HG02970 (cell line): ENCODE results near the gene IFT43.

ENCODE experiments used
- ATAC-seq: cut with Tn5 transposase; IDR thresholded peaks from one replicate; pipeline ENCODE4 v1.9.1; 2021; ENCODE audit warnings: mild to moderate bottlenecking, moderate library complexity, moderate number of reproducible peaks; ENCODE audit not compliant: unreplicated experiment, low FRiP score

IFT43 gene

DNA sequence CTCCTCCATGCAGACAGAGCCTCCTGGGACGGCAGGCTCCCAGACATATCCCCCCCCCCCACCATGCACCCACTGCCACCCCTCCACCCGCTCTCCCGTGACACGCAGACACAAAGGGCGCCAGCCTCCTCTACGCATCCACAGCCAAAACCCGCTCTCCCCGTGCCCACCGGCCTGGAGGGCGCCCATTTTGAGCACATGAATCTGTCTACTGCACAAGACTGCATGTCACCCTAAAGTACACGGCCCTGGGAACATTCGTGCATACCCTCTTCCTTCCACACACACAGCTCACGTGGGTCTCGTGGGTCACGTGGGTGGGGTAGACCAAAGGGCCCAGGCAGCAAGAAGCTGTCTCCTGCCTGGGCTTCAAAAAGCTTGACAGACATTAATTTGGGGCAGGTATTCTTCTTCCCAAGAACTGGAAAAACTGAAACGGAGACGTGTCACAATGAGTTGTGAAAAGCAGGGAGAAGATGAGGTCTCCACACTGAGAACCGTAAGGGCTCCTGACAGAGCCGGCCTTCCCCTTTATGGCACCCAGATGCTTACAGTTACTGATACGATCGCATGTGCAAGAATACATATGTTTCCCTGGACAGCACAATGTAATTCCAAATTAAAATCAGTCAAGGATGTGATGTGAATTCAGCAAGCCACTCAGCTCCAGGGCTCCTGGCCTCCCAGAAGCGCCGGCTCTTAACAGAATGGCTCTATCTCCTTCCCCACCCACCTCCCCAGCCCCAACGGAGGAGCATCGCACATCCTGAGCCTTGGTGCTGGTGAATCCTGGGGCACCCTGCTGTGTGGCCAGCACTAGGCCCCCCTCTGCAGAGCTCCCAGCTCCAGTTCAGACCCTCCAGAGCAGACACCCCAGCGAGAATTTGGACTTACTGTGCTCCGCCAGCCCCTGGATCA, 5.7 kb upstream of the IFT43 start:
- no peak for ATAC-seq

- ATAC-seq, result no peak
These were observed 4.7 kb upstream of the IFT43 start for GRCh38 chr14:75980856-75981255.

DNA sequence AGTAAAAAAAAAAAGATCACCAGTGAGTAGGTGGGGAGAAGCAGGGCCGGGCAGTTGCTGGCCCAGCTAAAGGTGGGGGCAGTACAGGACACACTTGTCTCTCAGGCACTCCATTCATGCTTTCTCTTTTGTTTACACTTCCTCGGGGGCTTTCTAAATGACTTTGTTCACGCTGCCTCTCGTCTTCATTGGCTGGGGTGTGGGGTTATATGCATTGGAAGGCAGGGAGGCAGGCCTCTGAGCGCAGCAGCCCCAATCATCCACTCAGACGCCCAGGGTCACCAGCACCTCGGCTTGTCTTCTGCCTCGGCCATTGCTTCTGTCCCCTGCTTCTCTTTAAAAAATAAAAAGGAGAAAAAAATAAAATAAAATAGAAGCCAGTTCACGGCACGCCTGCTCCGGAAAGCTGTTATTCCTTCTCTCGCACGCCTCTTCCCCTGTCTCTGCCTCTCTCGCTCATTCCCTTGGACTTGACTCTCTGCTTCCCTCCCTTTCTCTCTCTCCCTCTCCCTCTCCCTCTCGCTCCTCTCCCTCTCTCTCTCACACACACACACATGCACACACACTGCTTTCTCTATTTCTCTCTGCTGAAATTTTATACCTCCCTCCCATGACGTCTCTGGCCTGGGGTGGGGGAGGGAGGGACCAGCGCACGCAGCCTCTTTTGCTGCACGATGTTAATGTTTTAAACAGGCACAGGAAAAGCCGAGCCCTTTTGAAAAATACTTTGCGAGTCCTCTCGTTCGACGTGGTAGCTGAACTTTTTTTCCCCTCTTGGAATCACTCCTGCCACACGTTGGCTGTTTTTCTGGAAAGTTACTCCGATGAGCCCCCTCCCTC, 3.9 kb upstream of the IFT43 start, which contains the start of gene TGFB3:
TSS of gene TGFB3 (minus strand) at position 570 of the 840 bp plus-strand sequence. CDS start 1,102 bp downstream, outside the sequence.
- ATAC-seq, result no peak

DNA sequence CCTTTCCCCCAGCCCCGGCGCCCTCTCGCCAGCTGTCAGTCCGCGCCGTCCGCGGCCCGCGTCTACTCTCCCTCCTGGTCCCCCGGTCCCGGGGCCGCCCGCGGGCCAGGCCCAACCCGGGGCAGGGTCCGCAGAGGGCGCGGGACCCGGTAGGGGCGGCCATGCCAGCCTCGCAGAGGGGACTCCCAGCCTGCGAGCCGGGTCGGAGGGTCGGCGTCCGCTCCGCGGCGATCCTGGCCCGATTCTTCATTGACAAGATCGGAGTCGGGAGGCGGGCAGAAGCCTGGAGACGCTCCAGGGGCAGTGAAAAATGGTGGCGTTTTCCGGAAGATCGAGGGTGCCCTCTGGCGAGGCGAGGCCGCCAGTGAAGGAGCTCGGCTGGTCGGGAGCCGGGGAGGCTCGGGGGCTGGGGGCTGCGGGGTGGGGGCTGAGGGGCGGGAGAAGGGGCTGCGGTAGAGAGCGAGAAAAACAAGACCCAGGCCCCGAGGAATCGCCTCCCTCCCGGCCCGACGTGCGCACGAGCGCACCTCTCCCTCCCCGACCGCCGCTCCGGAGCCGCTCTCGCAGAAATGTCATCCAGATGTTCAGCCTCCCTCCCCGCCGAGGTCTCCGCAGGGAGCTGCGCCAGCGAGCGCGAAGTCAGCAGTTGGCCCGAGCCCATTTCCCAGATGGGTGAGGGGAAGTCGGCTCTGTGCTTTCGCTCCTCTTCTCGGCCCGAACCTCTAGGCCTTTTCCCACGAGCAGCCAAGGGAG, 3.1 kb upstream of the IFT43 start:
- ATAC-seq, result no peak

DNA sequence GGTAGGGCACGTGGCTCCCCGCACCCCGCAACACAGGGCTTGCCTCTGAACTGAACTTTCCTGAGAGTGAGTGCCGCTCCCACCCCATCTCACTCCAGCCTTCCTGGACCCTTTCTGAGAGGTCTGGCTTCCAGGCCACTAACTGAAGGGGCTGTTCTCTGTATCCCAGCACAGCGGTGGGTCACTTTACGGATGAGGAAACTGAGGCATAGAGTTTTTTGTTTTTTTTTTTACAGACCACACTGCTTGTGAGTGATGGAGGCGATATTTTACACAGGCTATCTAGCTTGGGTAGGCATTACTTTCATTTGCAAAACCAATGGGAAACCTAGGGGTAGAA, 2.6 kb upstream of the IFT43 start:
- no peak for ATAC-seq

GRCh38 chr14:75984674-75985073, 889 bp upstream of the IFT43 start:
- ATAC-seq, result no peak

DNA sequence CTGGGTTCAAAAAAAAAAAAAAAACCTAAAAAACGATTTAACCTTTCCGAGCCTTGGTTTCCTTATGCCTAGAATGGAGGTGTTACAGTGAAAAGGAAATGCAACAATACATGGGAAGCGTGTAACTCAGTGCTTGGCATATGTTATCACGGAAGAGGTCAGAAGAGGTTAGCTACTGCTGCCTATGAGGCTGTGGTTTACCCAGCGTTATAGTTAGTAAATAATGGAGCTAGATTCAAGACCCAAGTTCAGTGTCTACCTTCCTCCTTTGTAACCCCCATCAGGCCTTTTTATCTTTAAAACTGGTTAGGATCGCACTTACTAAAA, 839 bp downstream of the IFT43 start:
- ATAC-seq, result no peak

- no peak for ATAC-seq
These were observed 1.8 kb downstream of the IFT43 start for GRCh38 chr14:75987201-75987970.

DNA sequence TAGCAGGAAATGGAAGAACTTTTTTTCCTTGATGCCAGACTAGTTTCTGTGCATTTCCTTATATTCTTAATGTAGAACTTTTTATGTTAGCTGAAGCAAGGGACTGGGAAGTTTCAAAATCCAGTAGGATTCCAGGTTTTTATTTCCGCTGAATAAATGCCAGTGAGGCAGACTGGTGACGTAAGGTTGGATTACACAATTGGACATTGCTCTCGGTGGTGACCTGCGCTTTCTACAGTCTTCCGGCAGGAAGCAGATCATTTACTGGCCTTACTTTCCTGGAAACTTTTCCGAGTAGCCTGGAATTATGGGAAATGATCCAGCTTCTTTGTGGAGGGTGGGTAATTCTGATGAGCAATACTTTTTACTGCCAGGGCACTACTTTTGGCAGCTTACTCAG, 3.6 kb downstream of the IFT43 start:
- ATAC-seq, result no peak

GRCh38 chr14:75990297-75990696, 4.7 kb downstream of the IFT43 start:
- ATAC-seq, result no peak

DNA sequence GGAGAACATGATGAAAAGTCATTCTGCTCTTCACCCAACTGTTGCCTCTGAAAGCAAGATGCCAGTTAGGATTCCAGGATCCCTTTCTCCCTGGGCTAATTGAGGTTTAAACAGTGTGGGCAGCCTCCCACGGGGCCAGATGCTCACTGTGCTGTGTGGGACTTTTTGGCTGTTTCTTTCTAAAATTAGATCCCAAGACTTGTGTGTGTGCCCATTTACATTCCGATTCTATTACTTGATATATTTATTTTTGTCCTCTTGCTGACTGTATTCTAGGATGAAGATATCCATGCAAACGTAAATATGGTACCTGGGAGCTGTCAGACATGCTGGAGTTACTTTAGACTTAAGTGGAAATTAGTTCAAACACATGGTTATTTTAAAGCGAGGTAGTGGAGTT, 6.2 kb downstream of the IFT43 start:
- no peak for ATAC-seq

- no peak for ATAC-seq
These were observed 8.0 kb downstream of the IFT43 start for GRCh38 chr14:75993567-75994041.

- no peak for ATAC-seq
These were observed 9.9 kb downstream of the IFT43 start for GRCh38 chr14:75995372-75996041.

DNA sequence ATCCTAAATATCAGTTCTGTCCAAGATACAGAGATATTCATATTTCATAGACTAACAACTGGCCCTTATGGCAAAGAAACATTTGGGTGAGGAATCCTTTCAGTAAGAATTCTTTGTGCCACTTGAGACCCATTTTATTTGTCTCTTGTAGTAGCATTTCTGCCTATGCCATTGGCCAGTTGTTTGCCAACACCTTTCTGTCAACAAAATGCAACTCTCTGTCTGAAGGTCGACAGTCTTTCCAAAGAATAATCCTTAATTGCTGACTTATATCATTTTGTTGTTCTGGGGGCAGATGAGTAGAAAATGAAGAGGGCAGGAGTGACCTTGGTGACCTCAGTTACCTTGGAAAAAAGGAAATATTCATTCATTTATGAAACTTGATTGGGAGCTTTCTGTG, 10.9 kb downstream of the IFT43 start:
- no peak for ATAC-seq

DNA sequence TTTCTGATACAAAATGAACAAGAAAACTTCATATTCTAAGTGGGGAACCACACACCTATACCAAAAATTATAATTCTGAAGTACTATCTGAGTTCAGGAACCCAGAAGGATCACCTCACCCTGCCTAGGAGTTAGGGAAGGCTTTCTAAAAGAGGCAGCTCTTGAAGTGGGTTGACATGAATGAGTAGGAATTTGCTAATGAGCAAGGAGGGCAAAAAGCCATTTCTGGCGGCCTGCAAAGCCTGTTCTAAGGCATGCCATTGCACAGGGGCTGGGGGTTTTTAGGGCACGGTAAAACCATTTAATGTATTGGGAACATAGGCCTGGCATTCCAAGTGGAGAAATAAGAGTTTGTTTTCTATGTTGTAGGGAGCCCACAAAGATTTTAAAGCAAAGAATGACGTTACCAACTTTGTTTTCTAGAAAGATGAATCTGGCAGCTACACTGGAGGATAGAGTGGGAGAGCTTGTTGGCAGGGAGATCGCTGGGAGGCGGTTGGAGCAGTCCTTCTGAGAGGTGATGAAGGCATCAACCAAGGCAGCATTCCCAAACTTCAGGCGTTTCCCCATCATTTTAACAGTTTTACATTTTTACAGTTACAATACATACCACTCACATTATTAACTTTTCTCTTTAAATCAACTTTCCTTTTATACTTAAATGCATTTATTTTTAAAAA, 14.1 kb downstream of the IFT43 start:
- ATAC-seq, result no peak

GRCh38 chr14:76002383-76002782, 16.8 kb downstream of the IFT43 start:
- no peak for ATAC-seq

GRCh38 chr14:76006253-76006652, 20.7 kb downstream of the IFT43 start:
- no peak for ATAC-seq

GRCh38 chr14:76007379-76007778, 21.8 kb downstream of the IFT43 start:
- ATAC-seq, result no peak

DNA sequence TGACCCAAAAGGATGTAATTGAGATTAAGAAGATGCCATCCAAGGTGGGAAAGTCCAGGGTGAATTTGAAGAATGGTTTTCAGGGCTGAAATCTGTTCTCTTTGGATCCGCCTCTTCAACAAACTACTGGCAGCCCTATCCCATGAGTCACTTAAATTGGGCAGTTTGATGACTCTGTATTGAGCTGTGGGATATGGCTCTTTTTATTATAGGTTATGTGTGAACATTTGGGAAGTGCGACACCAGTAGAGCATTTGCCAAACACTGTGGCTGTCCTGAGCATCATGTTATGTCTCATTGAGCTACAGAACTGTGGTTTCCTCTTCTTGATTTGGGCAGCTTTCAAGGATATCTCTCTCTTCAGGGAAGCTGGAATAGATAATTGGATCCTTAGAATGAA, 22.3 kb downstream of the IFT43 start:
- ATAC-seq, result no peak
